GM18909 (cell line): Measurements from ENCODE around the gene CCDC116.
"Not testable (repeated sequence)": the region's sequence is repeated elsewhere in the genome, so short reads cannot be mapped to it uniquely, and the experiment has no call there.

Source experiments
- ATAC-seq: cut with Tn5 transposase; IDR thresholded peaks from one replicate; pipeline ENCODE4 v1.9.1; 2021; ENCODE audit warnings: mild to moderate bottlenecking; ENCODE audit not compliant: unreplicated experiment, poor library complexity

Gene CCDC116

GRCh38 chr22:21677606-21678443 lies 45.3 kb downstream of the CCDC116 start:
- ATAC-seq, result no peak

- ATAC-seq, result not testable (repeated sequence)
Observed at GRCh38 chr22:21678842-21679241, 46.3 kb downstream of the CCDC116 start.

- ATAC-seq, result no peak
Observed at GRCh38 chr22:21679383-21679782, 46.8 kb downstream of the CCDC116 start.

GRCh38 chr22:21680830-21681565 lies 48.4 kb downstream of the CCDC116 start:
- ATAC-seq, result no peak

GRCh38 chr22:21681566-21682370 lies 49.2 kb downstream of the CCDC116 start:
- no peak for ATAC-seq

- ATAC-seq, result no peak
Observed at GRCh38 chr22:21682385-21683175, 50.0 kb downstream of the CCDC116 start.

GRCh38 chr22:21683401-21683811 lies 50.8 kb downstream of the CCDC116 start:
- no peak for ATAC-seq

- no peak for ATAC-seq
Observed at GRCh38 chr22:21684492-21685163, 52.1 kb downstream of the CCDC116 start.

GRCh38 chr22:21685164-21685513 lies 52.6 kb downstream of the CCDC116 start:
- no peak for ATAC-seq

- no peak for ATAC-seq
Observed at GRCh38 chr22:21686193-21686608, 53.6 kb downstream of the CCDC116 start.
